ENCODE data around the gene TMEM214.

DNA sequence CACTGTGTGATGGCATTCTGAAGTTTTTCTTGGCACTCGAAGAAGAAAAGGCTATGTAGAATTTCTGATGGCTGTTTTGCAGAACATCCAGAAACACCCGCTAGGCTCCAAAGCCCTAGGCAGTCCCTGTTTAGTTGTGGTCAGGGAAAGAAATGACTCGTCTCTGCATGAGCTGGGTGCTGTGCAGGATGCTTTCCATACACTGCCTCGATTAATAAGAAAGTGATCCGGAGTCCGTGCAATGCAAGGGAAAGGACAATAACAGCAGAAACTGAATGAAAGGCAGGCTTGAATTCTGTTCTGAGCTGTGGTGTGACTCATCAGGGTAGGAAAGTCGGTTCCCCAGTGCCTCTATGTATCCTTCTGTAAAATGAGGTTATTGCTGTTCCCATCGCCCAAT lies 43.6 kb upstream of the TMEM214 start:
- TF ChIP-seq, protein P1, sequence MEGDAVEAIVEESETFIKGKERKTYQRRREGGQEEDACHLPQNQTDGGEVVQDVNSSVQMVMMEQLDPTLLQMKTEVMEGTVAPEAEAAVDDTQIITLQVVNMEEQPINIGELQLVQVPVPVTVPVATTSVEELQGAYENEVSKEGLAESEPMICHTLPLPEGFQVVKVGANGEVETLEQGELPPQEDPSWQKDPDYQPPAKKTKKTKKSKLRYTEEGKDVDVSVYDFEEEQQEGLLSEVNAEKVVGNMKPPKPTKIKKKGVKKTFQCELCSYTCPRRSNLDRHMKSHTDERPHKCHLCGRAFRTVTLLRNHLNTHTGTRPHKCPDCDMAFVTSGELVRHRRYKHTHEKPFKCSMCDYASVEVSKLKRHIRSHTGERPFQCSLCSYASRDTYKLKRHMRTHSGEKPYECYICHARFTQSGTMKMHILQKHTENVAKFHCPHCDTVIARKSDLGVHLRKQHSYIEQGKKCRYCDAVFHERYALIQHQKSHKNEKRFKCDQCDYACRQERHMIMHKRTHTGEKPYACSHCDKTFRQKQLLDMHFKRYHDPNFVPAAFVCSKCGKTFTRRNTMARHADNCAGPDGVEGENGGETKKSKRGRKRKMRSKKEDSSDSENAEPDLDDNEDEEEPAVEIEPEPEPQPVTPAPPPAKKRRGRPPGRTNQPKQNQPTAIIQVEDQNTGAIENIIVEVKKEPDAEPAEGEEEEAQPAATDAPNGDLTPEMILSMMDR (optimal IDR thresholded peaks at IDR 0.05 in 1 of 3, IDR thresholded peaks at IDR 0.05 in 1 of 3, conservative IDR thresholded peaks at IDR 0.05 in 1 of 3; ENCODE audit: extremely low read depth in 1 of 3, insufficient read depth in 2 of 3, low read length in 3 of 3) = no peak
- TF ChIP-seq EZH2 (IDR thresholded peaks at IDR 0.05; ENCODE audit: low read length) = no peak
